Measurements from ENCODE around the gene EPHB2. TPM values are rescaled to one million over a fixed set of nuclear protein-coding genes. Genes with fewer than 3 reads are reported as not detected.

Gene EPHB2
- polyA plus RNA-seq, 1 donor from 2014 or later, result 22.8 TPM

DNA sequence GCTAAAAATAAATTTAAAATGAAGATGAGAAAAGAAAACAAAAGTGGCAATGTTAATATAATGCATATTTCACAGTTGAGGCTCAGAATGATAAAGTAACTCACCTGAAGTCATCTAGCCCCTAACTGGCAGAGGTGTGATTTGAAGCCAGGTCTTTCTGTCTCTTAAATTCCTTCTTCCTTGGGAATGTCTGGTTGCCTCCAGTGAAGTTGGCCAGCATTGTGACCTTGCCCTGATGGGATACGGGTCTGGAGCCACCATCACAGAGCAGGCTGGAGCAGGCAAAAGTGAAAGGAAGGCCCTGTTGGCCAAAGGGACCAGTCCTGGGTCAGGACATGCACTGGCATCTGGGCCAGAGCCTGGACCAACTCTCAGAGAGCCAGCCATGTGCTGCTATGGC, 111.7 kb downstream of the EPHB2 start:
- Histone ChIP-seq H3K27me3 (ENCODE audit: insufficient read depth, low read depth, low read length) (no peaks in the 10 kb centered on the region), H3K79me2 (replicated peaks; ENCODE audit: insufficient read depth, low read length) (no peaks in the 10 kb centered on the region), H3K36me3 (ENCODE audit: insufficient read depth, low read length) (no peaks in the 10 kb centered on the region), H3K4me2 (ENCODE audit: low read length) (no peak overlapping the region), H3K9ac (ENCODE audit: low read length) (no peak overlapping the region), H2AFZ (ENCODE audit: low read depth, low read length) (no peak overlapping the region), H3F3A (ENCODE audit: insufficient read depth, low read length, poor library complexity, severe bottlenecking) (no peaks in the 10 kb centered on the region), H3K9me2 (ENCODE audit: insufficient read depth, low read length) (no peaks in the 10 kb centered on the region), H3K4me3 (ENCODE audit: low read length) (no peak overlapping the region), H4K20me1 (ENCODE audit: insufficient read depth) (no peaks in the 10 kb centered on the region), H3K9me3 (ENCODE audit: low read length) (no peaks in the 10 kb centered on the region), H3K27ac (ENCODE audit: low read length) (no peak overlapping the region)
- TF ChIP-seq, protein P1, sequence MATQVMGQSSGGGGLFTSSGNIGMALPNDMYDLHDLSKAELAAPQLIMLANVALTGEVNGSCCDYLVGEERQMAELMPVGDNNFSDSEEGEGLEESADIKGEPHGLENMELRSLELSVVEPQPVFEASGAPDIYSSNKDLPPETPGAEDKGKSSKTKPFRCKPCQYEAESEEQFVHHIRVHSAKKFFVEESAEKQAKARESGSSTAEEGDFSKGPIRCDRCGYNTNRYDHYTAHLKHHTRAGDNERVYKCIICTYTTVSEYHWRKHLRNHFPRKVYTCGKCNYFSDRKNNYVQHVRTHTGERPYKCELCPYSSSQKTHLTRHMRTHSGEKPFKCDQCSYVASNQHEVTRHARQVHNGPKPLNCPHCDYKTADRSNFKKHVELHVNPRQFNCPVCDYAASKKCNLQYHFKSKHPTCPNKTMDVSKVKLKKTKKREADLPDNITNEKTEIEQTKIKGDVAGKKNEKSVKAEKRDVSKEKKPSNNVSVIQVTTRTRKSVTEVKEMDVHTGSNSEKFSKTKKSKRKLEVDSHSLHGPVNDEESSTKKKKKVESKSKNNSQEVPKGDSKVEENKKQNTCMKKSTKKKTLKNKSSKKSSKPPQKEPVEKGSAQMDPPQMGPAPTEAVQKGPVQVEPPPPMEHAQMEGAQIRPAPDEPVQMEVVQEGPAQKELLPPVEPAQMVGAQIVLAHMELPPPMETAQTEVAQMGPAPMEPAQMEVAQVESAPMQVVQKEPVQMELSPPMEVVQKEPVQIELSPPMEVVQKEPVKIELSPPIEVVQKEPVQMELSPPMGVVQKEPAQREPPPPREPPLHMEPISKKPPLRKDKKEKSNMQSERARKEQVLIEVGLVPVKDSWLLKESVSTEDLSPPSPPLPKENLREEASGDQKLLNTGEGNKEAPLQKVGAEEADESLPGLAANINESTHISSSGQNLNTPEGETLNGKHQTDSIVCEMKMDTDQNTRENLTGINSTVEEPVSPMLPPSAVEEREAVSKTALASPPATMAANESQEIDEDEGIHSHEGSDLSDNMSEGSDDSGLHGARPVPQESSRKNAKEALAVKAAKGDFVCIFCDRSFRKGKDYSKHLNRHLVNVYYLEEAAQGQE (IDR thresholded peaks at IDR 0.05; ENCODE audit: borderline replicate concordance), result no peak
- TF ChIP-seq TAF1 (IDR thresholded peaks at IDR 0.05; ENCODE audit: low read depth) (no peak), EP300 (conservative IDR thresholded peaks at IDR 0.05; ENCODE audit: poor library complexity, severe bottlenecking) (no peak), POLR2AphosphoS5 (IDR thresholded peaks at IDR 0.05) (no peak), MXI1 (conservative IDR thresholded peaks at IDR 0.05; ENCODE audit: poor library complexity, severe bottlenecking) (no peak), RAD21 (conservative IDR thresholded peaks at IDR 0.05) (no peak)
- TF ChIP-seq, protein P2, sequence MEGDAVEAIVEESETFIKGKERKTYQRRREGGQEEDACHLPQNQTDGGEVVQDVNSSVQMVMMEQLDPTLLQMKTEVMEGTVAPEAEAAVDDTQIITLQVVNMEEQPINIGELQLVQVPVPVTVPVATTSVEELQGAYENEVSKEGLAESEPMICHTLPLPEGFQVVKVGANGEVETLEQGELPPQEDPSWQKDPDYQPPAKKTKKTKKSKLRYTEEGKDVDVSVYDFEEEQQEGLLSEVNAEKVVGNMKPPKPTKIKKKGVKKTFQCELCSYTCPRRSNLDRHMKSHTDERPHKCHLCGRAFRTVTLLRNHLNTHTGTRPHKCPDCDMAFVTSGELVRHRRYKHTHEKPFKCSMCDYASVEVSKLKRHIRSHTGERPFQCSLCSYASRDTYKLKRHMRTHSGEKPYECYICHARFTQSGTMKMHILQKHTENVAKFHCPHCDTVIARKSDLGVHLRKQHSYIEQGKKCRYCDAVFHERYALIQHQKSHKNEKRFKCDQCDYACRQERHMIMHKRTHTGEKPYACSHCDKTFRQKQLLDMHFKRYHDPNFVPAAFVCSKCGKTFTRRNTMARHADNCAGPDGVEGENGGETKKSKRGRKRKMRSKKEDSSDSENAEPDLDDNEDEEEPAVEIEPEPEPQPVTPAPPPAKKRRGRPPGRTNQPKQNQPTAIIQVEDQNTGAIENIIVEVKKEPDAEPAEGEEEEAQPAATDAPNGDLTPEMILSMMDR (IDR thresholded peaks at IDR 0.05; ENCODE audit: poor library complexity, severe bottlenecking), result no peak

DNA sequence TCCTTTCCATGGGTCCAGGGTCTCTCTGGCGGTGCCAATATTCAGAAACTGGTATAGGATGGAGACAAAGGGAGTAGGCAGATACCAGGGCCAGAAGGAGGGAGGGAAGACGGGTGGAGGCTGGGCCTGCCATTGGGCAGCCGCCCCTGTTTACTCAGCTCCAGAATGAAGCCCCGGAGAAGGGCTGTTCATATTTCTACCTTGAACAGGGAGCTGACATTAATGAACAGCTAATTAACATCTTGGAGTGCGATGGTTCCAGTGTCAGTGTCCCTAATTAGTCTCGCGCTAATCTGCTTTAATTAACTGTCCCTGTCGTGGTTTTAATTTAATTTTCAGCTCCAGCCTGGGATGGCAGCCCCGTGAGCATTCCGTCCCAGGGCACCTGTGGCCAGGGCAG, 113.8 kb downstream of the EPHB2 start:
- Histone ChIP-seq H3K4me3 (ENCODE audit: low read length) (no peak overlapping the region), H4K20me1 (ENCODE audit: insufficient read depth) (no peaks in the 10 kb centered on the region), H2AFZ (ENCODE audit: low read depth, low read length) (no peak overlapping the region), H3K36me3 (ENCODE audit: insufficient read depth, low read length) (no peaks in the 10 kb centered on the region), H3K27ac (ENCODE audit: low read length) (no peak overlapping the region), H3K9ac (ENCODE audit: low read length) (no peak overlapping the region), H3K27me3 (ENCODE audit: insufficient read depth, low read depth, low read length) (no peaks in the 10 kb centered on the region), H3K9me2 (ENCODE audit: insufficient read depth, low read length) (no peaks in the 10 kb centered on the region), H3K9me3 (ENCODE audit: low read length) (no peaks in the 10 kb centered on the region), H3K79me2 (replicated peaks; ENCODE audit: insufficient read depth, low read length) (no peaks in the 10 kb centered on the region), H3F3A (ENCODE audit: insufficient read depth, low read length, poor library complexity, severe bottlenecking) (no peaks in the 10 kb centered on the region), H3K4me2 (ENCODE audit: low read length) (no peak overlapping the region)
- TF ChIP-seq RAD21 (conservative IDR thresholded peaks at IDR 0.05) (no peak), EP300 (conservative IDR thresholded peaks at IDR 0.05; ENCODE audit: poor library complexity, severe bottlenecking) (no peak), EZH2 (IDR thresholded peaks at IDR 0.05; ENCODE audit: borderline replicate concordance, insufficient read depth, low read length, poor library complexity, severe bottlenecking) (no peak)
- TF ChIP-seq, protein P1 (IDR thresholded peaks at IDR 0.05; ENCODE audit: borderline replicate concordance), result no peak
- TF ChIP-seq, protein P2 (IDR thresholded peaks at IDR 0.05; ENCODE audit: poor library complexity, severe bottlenecking), result no peak
